Nephron (organoid): ENCODE results near the gene HOMEZ.
"Not testable (repeated sequence)": the region's sequence is repeated elsewhere in the genome, so short reads cannot be mapped to it uniquely, and the experiment has no call there.

Source experiments
- H3K27ac Mint-ChIP-seq, 3 experiments: 2 replicates each; pipeline ENCODE4 v1.8.0; 2020; ENCODE audit warnings: mixed read lengths in 3 of 3, mild to moderate bottlenecking in 2 of 3, moderate library complexity in 1 of 3
- H3K27me3 Mint-ChIP-seq: 2 replicates; pipeline ENCODE4 v1.8.0; 2021; ENCODE audit warnings: low read depth, mild to moderate bottlenecking, moderate library complexity, mixed read lengths
- H3K36me3 Mint-ChIP-seq: 2 replicates; pipeline ENCODE4 v1.8.0; 2020; ENCODE audit warnings: low read depth, mixed read lengths
- H3K4me1 Mint-ChIP-seq: 2 replicates; pipeline ENCODE4 v1.8.0; 2020; ENCODE audit warnings: mixed read lengths
- H3K4me3 Mint-ChIP-seq, 3 experiments: 2 replicates each; pipeline ENCODE4 v1.8.0; 2020; ENCODE audit warnings: mild to moderate bottlenecking in 3 of 3, mixed read lengths in 3 of 3, moderate library complexity in 2 of 3
- H3K9me3 Mint-ChIP-seq: 2 replicates; pipeline ENCODE4 v1.8.0; 2020; ENCODE audit warnings: mixed read lengths
- CTCF ChIP-seq, 3 experiments: fragments of 200-600 bp; sonication (generic); IDR thresholded peaks; one replicate each; pipeline ENCODE4 v1.5.0; 2021; ENCODE audit warnings: antibody characterized with exemption in 3 of 3; ENCODE audit not compliant: unreplicated experiment in 3 of 3

The HOMEZ gene

GRCh38 chr14:23285530-23286019, 357 bp downstream of the HOMEZ start:
- H3K4me1 Mint-ChIP-seq, result peaks cover 25% of the 10 kb centered on the region
- TF ChIP-seq CTCF (IDR thresholded peaks at IDR 0.05; ENCODE audit: unreplicated experiment in 3 of 3), result no peak
- peak overlapping the region; percentile 92 to 93 (median 93) for H3K4me3 Mint-ChIP-seq
- H3K36me3 Mint-ChIP-seq, result no peaks in the 10 kb centered on the region
- H3K27ac Mint-ChIP-seq, result peak overlapping the region; percentile 80 to 91 (median 91)
- no peaks in the 10 kb centered on the region for H3K9me3 Mint-ChIP-seq
- H3K27me3 Mint-ChIP-seq, result peaks cover 10% of the 10 kb centered on the region

DNA sequence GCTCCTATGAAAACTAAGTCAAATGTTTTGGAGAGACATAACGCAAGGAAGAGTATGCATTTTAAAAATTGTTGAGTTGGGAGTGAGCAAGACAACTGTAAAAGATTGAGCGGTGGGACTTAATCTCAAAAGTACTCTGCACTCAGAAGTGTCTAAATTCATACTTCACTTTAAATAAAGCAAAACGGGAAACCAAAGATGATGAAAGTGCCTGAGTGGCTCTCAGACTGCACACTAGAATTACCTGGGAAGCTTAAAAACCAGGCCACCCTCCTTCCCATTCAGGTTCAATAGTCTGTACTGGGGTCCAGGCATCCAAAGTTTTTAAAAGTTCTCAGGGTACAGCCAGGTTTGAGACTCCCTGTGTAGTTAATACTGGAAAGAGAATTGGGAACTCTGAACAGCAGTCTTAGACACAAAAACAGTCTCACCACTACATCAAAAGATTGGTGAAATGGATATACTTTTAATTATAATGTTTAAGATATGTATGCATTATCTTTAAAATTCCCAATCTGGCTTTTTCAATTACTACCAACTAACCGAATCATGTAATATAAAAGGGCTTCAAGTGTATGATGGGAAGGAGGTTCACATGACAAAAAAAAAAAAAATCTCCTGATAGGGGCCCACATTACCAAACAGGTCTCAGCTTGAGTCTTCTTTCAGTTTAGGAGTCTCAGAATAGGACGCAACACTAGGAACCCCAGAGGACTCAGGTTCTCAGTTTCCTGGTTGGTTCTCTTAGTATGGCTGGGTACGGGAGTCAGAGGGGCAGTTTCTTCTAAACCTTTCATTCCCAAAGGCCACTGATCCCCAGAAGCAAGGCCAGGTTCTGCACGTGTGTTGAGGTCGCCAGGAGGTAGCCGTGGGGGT, 1.0 kb downstream of the HOMEZ start:
- H3K4me3 Mint-ChIP-seq, result peak overlapping the region; percentile 92 to 93 (median 93)

DNA sequence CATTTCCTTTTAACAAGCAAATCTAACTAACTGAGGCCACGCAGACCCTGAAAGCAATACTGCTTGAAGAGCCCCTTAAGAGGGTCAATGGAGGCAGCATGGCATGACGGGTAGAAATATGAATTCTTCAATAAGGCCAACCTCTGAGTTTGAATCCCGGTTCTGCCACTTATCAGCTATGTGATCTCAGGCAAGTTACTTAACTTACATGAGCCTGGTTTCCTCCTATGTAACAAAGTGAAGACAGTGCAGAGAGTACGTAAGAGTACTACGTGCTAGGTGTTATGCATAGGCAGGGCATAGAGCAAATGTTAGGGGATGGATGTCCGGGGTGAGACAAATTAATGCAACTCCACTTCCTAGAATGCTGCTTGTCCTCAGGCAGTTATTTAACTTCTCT, 4.7 kb downstream of the HOMEZ start:
- Mint-ChIP-seq H3K36me3 (peaks cover 9% of the 10 kb centered on the region), H3K27me3 (no peaks in the 10 kb centered on the region), H3K27ac (peak overlapping the region in 1 of 3 experiments; percentile 22), H3K4me3 (no peak overlapping the region), H3K4me1 (peaks cover 25% of the 10 kb centered on the region), H3K9me3 (no peaks in the 10 kb centered on the region)
- TF ChIP-seq CTCF (IDR thresholded peaks at IDR 0.05; ENCODE audit: unreplicated experiment in 3 of 3), result no peak

More for the DNA sequence above, 1.0 kb downstream of the HOMEZ start:
- no peak for TF ChIP-seq CTCF (IDR thresholded peaks at IDR 0.05; ENCODE audit: unreplicated experiment in 3 of 3)
- H3K4me1 Mint-ChIP-seq, result peaks cover 25% of the 10 kb centered on the region
- H3K9me3 Mint-ChIP-seq, result no peaks in the 10 kb centered on the region
- H3K27me3 Mint-ChIP-seq, result peaks cover 9% of the 10 kb centered on the region
- H3K36me3 Mint-ChIP-seq, result no peaks in the 10 kb centered on the region
- peak overlapping the region; percentile 80 to 91 (median 91) for H3K27ac Mint-ChIP-seq

DNA sequence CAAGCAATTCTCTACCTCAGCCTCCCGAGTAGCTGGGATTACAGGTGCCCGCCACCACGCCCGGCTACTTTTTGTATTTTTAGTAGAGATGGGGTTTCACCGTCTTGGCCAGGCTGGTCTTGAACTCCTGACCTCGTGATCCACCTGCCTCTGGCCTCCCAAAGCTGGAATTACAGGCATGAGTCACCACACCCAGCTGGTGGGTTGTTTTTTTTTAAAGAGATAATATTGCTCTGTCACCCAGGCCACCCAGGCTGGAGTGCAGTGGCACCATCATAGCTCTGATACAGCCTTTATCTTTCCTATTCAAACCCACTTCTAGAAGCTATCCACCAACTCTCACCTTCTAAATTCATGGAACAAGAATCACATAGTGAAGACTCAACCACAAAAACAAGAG, 8.0 kb downstream of the HOMEZ start:
- H3K36me3 Mint-ChIP-seq, result peaks cover 30% of the 10 kb centered on the region
- not testable (repeated sequence) for H3K9me3 Mint-ChIP-seq, H3K27me3 Mint-ChIP-seq, H3K4me1 Mint-ChIP-seq, H3K27ac Mint-ChIP-seq, H3K4me3 Mint-ChIP-seq

DNA sequence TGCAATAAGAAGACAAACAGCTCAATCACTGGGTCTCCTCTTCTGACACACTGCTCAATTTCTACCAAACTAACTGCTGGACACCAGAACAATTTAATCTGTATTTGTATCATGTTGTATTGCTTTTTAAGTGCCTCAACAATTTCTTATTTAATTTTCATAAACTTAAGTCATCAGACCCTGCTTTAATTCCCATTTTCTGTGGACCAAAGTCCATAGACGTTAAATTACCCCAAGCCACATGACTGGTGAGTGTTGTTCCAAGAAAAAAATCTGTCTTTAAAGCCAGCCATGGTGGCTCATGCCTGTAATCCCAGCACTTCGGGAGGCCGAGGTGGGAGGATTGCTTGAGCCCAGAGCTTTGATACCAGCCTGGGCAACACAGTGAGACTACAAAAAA, 8.7 kb downstream of the HOMEZ start:
- no peaks in the 10 kb centered on the region for H3K9me3 Mint-ChIP-seq
- no peaks in the 10 kb centered on the region for H3K27me3 Mint-ChIP-seq
- no peak for TF ChIP-seq CTCF (IDR thresholded peaks at IDR 0.05; ENCODE audit: unreplicated experiment in 3 of 3)
- no peak overlapping the region for H3K27ac Mint-ChIP-seq
- no peak overlapping the region for H3K4me3 Mint-ChIP-seq
- peaks cover 30% of the 10 kb centered on the region for H3K36me3 Mint-ChIP-seq
- H3K4me1 Mint-ChIP-seq, result no peaks in the 10 kb centered on the region

GRCh38 chr14:23275412-23275811, 10.5 kb downstream of the HOMEZ start:
- Mint-ChIP-seq H3K27ac (no peak overlapping the region), H3K27me3 (no peaks in the 10 kb centered on the region), H3K36me3 (peaks cover 30% of the 10 kb centered on the region), H3K4me3 (no peak overlapping the region), H3K4me1 (no peaks in the 10 kb centered on the region), H3K9me3 (no peaks in the 10 kb centered on the region)
- TF ChIP-seq CTCF (IDR thresholded peaks at IDR 0.05; ENCODE audit: unreplicated experiment in 3 of 3), result no peak
